Suprapubic skin (tissue), 3 donors: ENCODE results near the gene PRKCQ.

Experiments used
- POLR2A ChIP-seq, 2 donors: fragments of 450-650 bp; IDR thresholded peaks; one replicate each; pipeline ENCODE4 v1.6.1; 2017; ENCODE audit warnings: antibody characterized with exemption in 2 of 2, mild to moderate bottlenecking in 2 of 2, moderate library complexity in 2 of 2
- TF ChIP-seq, protein P1 (sequence below), 2 donors: fragments of 200-600 bp in 1 of 2; fragments of 450-650 bp in 1 of 2; sonication (generic) in 1 of 2; IDR thresholded peaks; one replicate each; pipeline ENCODE4 v1.5.1; 2016 to 2019; ENCODE audit warnings: antibody characterized with exemption in 2 of 2, mild to moderate bottlenecking in 1 of 2, moderate library complexity in 1 of 2

DNA sequence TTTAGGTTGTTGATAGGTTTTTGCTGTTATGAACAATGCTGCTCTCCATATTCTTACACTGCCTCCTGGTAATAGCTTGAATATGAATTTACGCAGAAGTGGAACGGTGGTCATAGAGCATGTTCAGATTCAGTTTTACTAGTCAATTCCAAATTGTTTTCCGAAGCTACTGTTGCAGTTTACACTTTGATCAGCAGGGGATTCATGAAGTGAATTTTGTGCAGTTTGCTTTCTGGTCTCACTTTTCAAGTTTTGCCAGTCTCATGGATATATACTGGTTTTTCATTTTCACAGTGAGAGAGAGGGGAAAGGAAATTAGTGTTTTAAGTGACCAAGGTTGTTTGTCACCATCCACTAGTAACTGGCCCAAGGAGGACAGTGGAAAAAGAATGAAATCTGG is 171.3 kb downstream of the PRKCQ start:
- TF ChIP-seq, protein P1, sequence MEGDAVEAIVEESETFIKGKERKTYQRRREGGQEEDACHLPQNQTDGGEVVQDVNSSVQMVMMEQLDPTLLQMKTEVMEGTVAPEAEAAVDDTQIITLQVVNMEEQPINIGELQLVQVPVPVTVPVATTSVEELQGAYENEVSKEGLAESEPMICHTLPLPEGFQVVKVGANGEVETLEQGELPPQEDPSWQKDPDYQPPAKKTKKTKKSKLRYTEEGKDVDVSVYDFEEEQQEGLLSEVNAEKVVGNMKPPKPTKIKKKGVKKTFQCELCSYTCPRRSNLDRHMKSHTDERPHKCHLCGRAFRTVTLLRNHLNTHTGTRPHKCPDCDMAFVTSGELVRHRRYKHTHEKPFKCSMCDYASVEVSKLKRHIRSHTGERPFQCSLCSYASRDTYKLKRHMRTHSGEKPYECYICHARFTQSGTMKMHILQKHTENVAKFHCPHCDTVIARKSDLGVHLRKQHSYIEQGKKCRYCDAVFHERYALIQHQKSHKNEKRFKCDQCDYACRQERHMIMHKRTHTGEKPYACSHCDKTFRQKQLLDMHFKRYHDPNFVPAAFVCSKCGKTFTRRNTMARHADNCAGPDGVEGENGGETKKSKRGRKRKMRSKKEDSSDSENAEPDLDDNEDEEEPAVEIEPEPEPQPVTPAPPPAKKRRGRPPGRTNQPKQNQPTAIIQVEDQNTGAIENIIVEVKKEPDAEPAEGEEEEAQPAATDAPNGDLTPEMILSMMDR (IDR thresholded peaks at IDR 0.05): no peak
- no peak for TF ChIP-seq POLR2A (IDR thresholded peaks at IDR 0.05)
